ENCODE measurements around the gene LRRC46. TPM values are rescaled to one million over a fixed set of nuclear protein-coding genes. Genes with fewer than 3 reads are reported as not detected.

The LRRC46 gene
- total RNA-seq, 3 donors from 2014 or later (not counting 1 experiment from before 2014, with no cell fraction given) = 1.7 to 3.1 (median 2.7) TPM

- H3K27ac ChIP-seq (ENCODE audit: low read length) = no peak overlapping the region
- peaks cover 41 to 63% of the 10 kb centered on the region in 2 donors for H3K27me3 Mint-ChIP-seq (ENCODE audit: low read depth in 2 of 2)
- no peak overlapping the region for H3K4me3 Mint-ChIP-seq
- no peak overlapping the region for H3K4me3 ChIP-seq (ENCODE audit: low read length)
- no peaks in the 10 kb centered on the region for H3K36me3 Mint-ChIP-seq
- ATAC-seq = no peak
- DNase-seq = no peak
- no peak overlapping the region for H3K27ac Mint-ChIP-seq
- 88% methylated on average over 4 of the region's 4 CpGs for WGBS (ENCODE audit: insufficient coverage)
- no peaks in the 10 kb centered on the region for H3K9me3 Mint-ChIP-seq
- TF ChIP-seq CTCF (IDR thresholded peaks at IDR 0.05) = no peak
- H3K4me1 ChIP-seq (ENCODE audit: control insufficient read depth, insufficient read depth, low read length) = peaks cover 3% of the 10 kb centered on the region
- no peaks in the 10 kb centered on the region for H3K9me3 ChIP-seq (ENCODE audit: control insufficient read depth, insufficient read depth, low read length)
- H3K27me3 ChIP-seq (ENCODE audit: control insufficient read depth, insufficient read depth, low read length) = peaks cover 9% of the 10 kb centered on the region
- no peaks in the 10 kb centered on the region for H3K4me1 Mint-ChIP-seq
- no peaks in the 10 kb centered on the region for H3K36me3 ChIP-seq (ENCODE audit: control insufficient read depth, insufficient read depth, low read length)
- intact Hi-C loops (cut with micrococcal nuclease) = no loop called here
Measured at GRCh38 chr17:47873200-47874090, 42.0 kb downstream of the LRRC46 start.

- no peak overlapping the region for H3K27ac ChIP-seq (ENCODE audit: low read length)
- peaks cover 9% of the 10 kb centered on the region for H3K27me3 ChIP-seq (ENCODE audit: control insufficient read depth, insufficient read depth, low read length)
- no peaks in the 10 kb centered on the region for H3K9me3 ChIP-seq (ENCODE audit: control insufficient read depth, insufficient read depth, low read length)
- H3K27ac Mint-ChIP-seq = no peak overlapping the region
- peaks cover 45 to 52% of the 10 kb centered on the region in 2 donors for H3K27me3 Mint-ChIP-seq (ENCODE audit: low read depth in 2 of 2)
- ATAC-seq (no peak), DNase-seq (no peak)
- H3K36me3 Mint-ChIP-seq = no peaks in the 10 kb centered on the region
- intact Hi-C loops (cut with micrococcal nuclease) = no loop called here
- peaks cover 3% of the 10 kb centered on the region for H3K4me1 ChIP-seq (ENCODE audit: control insufficient read depth, insufficient read depth, low read length)
- no peak overlapping the region for H3K4me3 ChIP-seq (ENCODE audit: low read length)
- no peak for TF ChIP-seq CTCF (IDR thresholded peaks at IDR 0.05)
- 70% methylated on average over 11 of the region's 11 CpGs for WGBS (ENCODE audit: insufficient coverage)
- H3K4me1 Mint-ChIP-seq = no peaks in the 10 kb centered on the region
- H3K9me3 Mint-ChIP-seq = no peaks in the 10 kb centered on the region
- H3K4me3 Mint-ChIP-seq = no peak overlapping the region
- H3K36me3 ChIP-seq (ENCODE audit: control insufficient read depth, insufficient read depth, low read length) = no peaks in the 10 kb centered on the region
Measured at GRCh38 chr17:47875011-47875985, 43.8 kb downstream of the LRRC46 start.

- DNase-seq (no peak), ATAC-seq (no peak)
- H3K27me3 ChIP-seq (ENCODE audit: control insufficient read depth, insufficient read depth, low read length) = peaks cover 1% of the 10 kb centered on the region
- H3K4me1 ChIP-seq (ENCODE audit: control insufficient read depth, insufficient read depth, low read length) = peaks cover 4% of the 10 kb centered on the region
- Mint-ChIP-seq H3K27me3 (ENCODE audit: low read depth in 2 of 2) (peaks cover 32 to 33% of the 10 kb centered on the region in 2 donors), H3K27ac (no peak overlapping the region), H3K9me3 (no peaks in the 10 kb centered on the region), H3K4me3 (no peak overlapping the region), H3K36me3 (no peaks in the 10 kb centered on the region), H3K4me1 (no peaks in the 10 kb centered on the region)
- WGBS (ENCODE audit: insufficient coverage) = 62% methylated on average over 6 of the region's 9 CpGs
- H3K27ac ChIP-seq (ENCODE audit: low read length) = no peak overlapping the region
- intact Hi-C loops (cut with micrococcal nuclease) = no loop called here
- H3K36me3 ChIP-seq (ENCODE audit: control insufficient read depth, insufficient read depth, low read length) = no peaks in the 10 kb centered on the region
- H3K4me3 ChIP-seq (ENCODE audit: low read length) = no peak overlapping the region
- no peak for TF ChIP-seq CTCF (IDR thresholded peaks at IDR 0.05)
- no peaks in the 10 kb centered on the region for H3K9me3 ChIP-seq (ENCODE audit: control insufficient read depth, insufficient read depth, low read length)
Measured at GRCh38 chr17:47877368-47878034, 46.0 kb downstream of the LRRC46 start.

All from natural killer cell (primary cell).